Ecto neural progenitor cell (in vitro differentiated cells): ENCODE measurements around the gene BCKDHA.
"Not testable (repeated sequence)": the region's sequence is repeated elsewhere in the genome, so short reads cannot be mapped to it uniquely, and the experiment has no call there.

Experiments
- DNase-seq: peaks from one replicate; pipeline ENCODE4 v3.0.0-alpha.2; 2018; ENCODE audit warnings: low spot score

The BCKDHA gene

GRCh38 chr19:41366089-41366488 lies 31.5 kb upstream of the BCKDHA start:
- DNase-seq = no peak

- DNase-seq = no peak
Measured at GRCh38 chr19:41367848-41368301, 29.7 kb upstream of the BCKDHA start.

GRCh38 chr19:41369769-41370168 lies 27.8 kb upstream of the BCKDHA start:
- DNase-seq = no peak

- DNase-seq = not testable (repeated sequence)
Measured at GRCh38 chr19:41371119-41371518, 26.5 kb upstream of the BCKDHA start.

- no peak for DNase-seq
Measured at GRCh38 chr19:41371541-41371940, 26.1 kb upstream of the BCKDHA start.

- no peak for DNase-seq
Measured at GRCh38 chr19:41372501-41372900, 25.1 kb upstream of the BCKDHA start.

GRCh38 chr19:41373993-41374392 lies 23.6 kb upstream of the BCKDHA start:
- DNase-seq = no peak

- peak; percentile 73 for DNase-seq
Measured at GRCh38 chr19:41376241-41376997, 21.2 kb upstream of the BCKDHA start, which contains the start of gene TMEM91. TMEM91 (plus strand) TSS chr19:41376533; CDS start chr19:41378310, 1,777 bp downstream.

GRCh38 chr19:41376998-41377365 lies 20.6 kb upstream of the BCKDHA start:
- DNase-seq = no peak

GRCh38 chr19:41377977-41378709 lies 19.5 kb upstream of the BCKDHA start:
- DNase-seq = peak; percentile 64

- not testable (repeated sequence) for DNase-seq
Measured at GRCh38 chr19:41381536-41381935, 16.1 kb upstream of the BCKDHA start.

- DNase-seq = no peak
Measured at GRCh38 chr19:41384351-41384750, 13.3 kb upstream of the BCKDHA start.

- DNase-seq = no peak
Measured at GRCh38 chr19:41386442-41386841, 11.2 kb upstream of the BCKDHA start.

- DNase-seq = no peak
Measured at GRCh38 chr19:41391618-41392017, 6.0 kb upstream of the BCKDHA start.

- DNase-seq = no peak
Measured at GRCh38 chr19:41392775-41393174, 4.8 kb upstream of the BCKDHA start.

GRCh38 chr19:41395355-41395754 lies 2.3 kb upstream of the BCKDHA start:
- no peak for DNase-seq

GRCh38 chr19:41398050-41398418 lies 416 bp downstream of the BCKDHA start:
- no peak for DNase-seq

- DNase-seq = no peak
Measured at GRCh38 chr19:41398598-41398997, 980 bp downstream of the BCKDHA start.

GRCh38 chr19:41399091-41399490 lies 1.5 kb downstream of the BCKDHA start:
- DNase-seq = no peak

- no peak for DNase-seq
Measured at GRCh38 chr19:41399525-41399924, 1.9 kb downstream of the BCKDHA start.

GRCh38 chr19:41401483-41401882 lies 3.9 kb downstream of the BCKDHA start:
- DNase-seq = no peak

- no peak for DNase-seq
Measured at GRCh38 chr19:41402010-41402409, 4.4 kb downstream of the BCKDHA start.

GRCh38 chr19:41403181-41403970 lies 5.8 kb downstream of the BCKDHA start:
- DNase-seq = no peak
